GM12892 (cell line): Measurements from ENCODE around the gene KCNC4.

Experiments used
- POLR2A ChIP-seq: IDR thresholded peaks from 2 replicates; pipeline ENCODE4 v1.6.1; 2011; ENCODE audit warnings: low read depth, low read length, control low read depth
- POLR2AphosphoS5 ChIP-seq: IDR thresholded peaks from 2 replicates; pipeline ENCODE4 v1.6.1; 2011; ENCODE audit warnings: low read depth, low read length, control low read depth
- TAF1 ChIP-seq: IDR thresholded peaks from 2 replicates; pipeline ENCODE4 v1.6.1; 2011; ENCODE audit warnings: low read depth, mild to moderate bottlenecking, control low read depth, low read length, borderline replicate concordance

DNA sequence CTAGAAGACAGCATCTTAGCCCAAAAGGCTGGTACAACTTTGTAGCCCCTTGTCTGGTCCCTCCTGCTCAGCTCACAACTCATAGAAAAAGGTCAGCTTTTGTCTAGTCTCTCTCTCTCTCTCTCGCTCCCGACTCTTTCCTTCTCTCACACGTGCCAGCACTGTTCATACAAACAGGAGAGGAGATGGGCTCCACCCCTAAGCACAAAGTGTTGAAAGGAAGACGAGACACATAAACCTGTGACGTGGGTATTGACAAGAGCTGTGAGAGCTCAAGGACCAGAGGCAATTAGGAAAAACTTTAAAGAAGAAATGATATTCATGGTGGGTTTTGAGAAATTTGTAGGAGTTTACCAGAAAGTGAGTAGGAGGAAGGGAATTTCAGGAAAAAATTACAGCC is 23.6 kb upstream of the KCNC4 start:
- TF ChIP-seq POLR2A = no peak
- no peak for TF ChIP-seq POLR2AphosphoS5
- no peak for TF ChIP-seq TAF1
